HCT116 (cell line): Measurements from ENCODE around the gene NAPA. TPM values are rescaled to one million over a fixed set of nuclear protein-coding genes. Genes with fewer than 3 reads are reported as not detected.

Experiments used
- ATAC-seq: fragments of 200-7000 bp; cut with Tn5 transposase; 2 replicates; pipeline ENCODE4 v1.9.1; 2020; ENCODE audit warnings: mild to moderate bottlenecking, moderate library complexity
- BruUV-seq: library from RNA; stranded (reverse); fragments of 400-500 nt; replicated peaks from 2 replicates; lab custom pipeline; 2021; lab: Mats Ljungman, UMichigan
- CTCF ChIA-PET: fragments of 300-600 bp; sonication (Branson Sonifier 250); formaldehyde crosslinking; loops from one replicate; lab custom pipeline; 2021; ENCODE audit warnings: antibody characterized with exemption; lab: Charles Lee
- POLR2A ChIA-PET: fragments of 300-600, 350-600 bp; sonication (Branson Sonifier 250); formaldehyde crosslinking; loops from one replicate; lab custom pipeline; 2021; ENCODE audit warnings: antibody characterized with exemption; lab: Charles Lee
- RAD21 ChIA-PET, 2 experiments: fragments of 300-600 bp; sonication (Branson Sonifier 250); formaldehyde crosslinking; loops; one replicate each; lab custom pipeline; 2023; ENCODE audit warnings: low total read pairs in 2 of 2; ENCODE audit not compliant: uncharacterized antibody in 2 of 2, unreplicated experiment in 2 of 2, low non-redundant PET in 1 of 2; lab: Charles Lee
- DNase-seq: peaks from one replicate; pipeline ENCODE4 v3.0.0-alpha.2; 2010; ENCODE audit warnings: low read depth, low spot score
- H2AFZ ChIP-seq: fragments of 200-600 bp; shearing (Covaris generic), sonication (generic); 2 replicates; pipeline ENCODE4 v1.6.1; 2017; ENCODE audit warnings: low read depth, mixed run types, mixed read lengths, antibody characterized with exemption, low read length; ENCODE audit not compliant: poor library complexity, severe bottlenecking
- H3K27ac ChIP-seq: 2 replicates; pipeline ENCODE4 v1.5.1; 2012; ENCODE audit warnings: low read depth, low read length
- H3K27me3 ChIP-seq: fragments of 200-600 bp; sonication (generic); 2 replicates; pipeline ENCODE4 v1.6.1; 2016; ENCODE audit warnings: mixed run types, low read length, mixed read lengths; ENCODE audit not compliant: insufficient read depth
- H3K36me3 ChIP-seq, 2 experiments: fragments of 200-500 bp in 1 of 2; fragments of 200-600 bp in 1 of 2; sonication (Bioruptor generic) in 1 of 2; sonication (generic) in 1 of 2; 2 replicates each; pipeline versions ENCODE4 v1.5.1 to v1.6.1; 2014 to 2016; ENCODE audit warnings: low read length in 2 of 2, inconsistent platforms in 1 of 2, mixed read lengths in 1 of 2, mixed run types in 1 of 2; ENCODE audit not compliant: insufficient read depth in 2 of 2, control insufficient read depth in 1 of 2
- H3K4me1 ChIP-seq, 2 experiments: fragments of 200-600 bp in 1 of 2; sonication (generic) in 1 of 2; 2 replicates each; pipeline versions ENCODE4 v1.5.1 to v1.6.1; 2012 to 2017; ENCODE audit warnings: low read length in 2 of 2, inconsistent platforms in 1 of 2, mild to moderate bottlenecking in 1 of 2, mixed read lengths in 1 of 2, mixed run types in 1 of 2, moderate library complexity in 1 of 2; ENCODE audit not compliant: insufficient read depth in 2 of 2, control insufficient read depth in 1 of 2
- H3K4me2 ChIP-seq: fragments of 200-600 bp; sonication (generic); 2 replicates; pipeline ENCODE4 v1.6.1; 2017; ENCODE audit warnings: mixed run types, low read length, mixed read lengths
- H3K4me3 ChIP-seq, 2 experiments: fragments of 200-600 bp in 1 of 2; sonication (generic) in 1 of 2; replicated peaks in 1 of 2; 2 replicates each; pipeline ENCODE4 v1.5.1; 2011 to 2016; ENCODE audit warnings: low read length in 2 of 2, control low read depth in 1 of 2, low read depth in 1 of 2, mild to moderate bottlenecking in 1 of 2, mixed read lengths in 1 of 2, mixed run types in 1 of 2
- H3K79me2 ChIP-seq: fragments of 200-600 bp; sonication (generic); 2 replicates; pipeline ENCODE4 v1.6.1; 2017; ENCODE audit warnings: mild to moderate bottlenecking, mixed run types, low read length, moderate library complexity, mixed read lengths; ENCODE audit not compliant: insufficient read depth
- H3K9ac ChIP-seq: fragments of 200-600 bp; sonication (generic); 2 replicates; pipeline ENCODE4 v1.6.1; 2016; ENCODE audit warnings: low read length, mixed read lengths
- H3K9me2 ChIP-seq: fragments of 200-600 bp; sonication (generic), shearing (Covaris generic); 2 replicates; pipeline ENCODE4 v1.6.1; 2017; ENCODE audit warnings: mixed run types, mild to moderate bottlenecking, moderate library complexity; ENCODE audit not compliant: insufficient read depth
- H3K9me3 ChIP-seq, 2 experiments: fragments of 200-500 bp in 1 of 2; fragments of 200-600 bp in 1 of 2; sonication (Bioruptor generic) in 1 of 2; sonication (generic) in 1 of 2; 2 replicates each; pipeline ENCODE4 v1.6.1; 2014 to 2017; ENCODE audit warnings: low read length in 2 of 2, mixed read lengths in 2 of 2, inconsistent platforms in 1 of 2, low read depth in 1 of 2, mild to moderate bottlenecking in 1 of 2, mixed run types in 1 of 2, moderate library complexity in 1 of 2; ENCODE audit not compliant: control insufficient read depth in 1 of 2, insufficient read depth in 1 of 2
- H4K20me1 ChIP-seq: fragments of 200-600 bp; sonication (generic), shearing (Covaris generic); 2 replicates; pipeline ENCODE4 v1.6.1; 2017; ENCODE audit warnings: mixed run types, mild to moderate bottlenecking, moderate library complexity; ENCODE audit not compliant: insufficient read depth
- CEBPB ChIP-seq: IDR thresholded peaks from 2 replicates; pipeline ENCODE4 v1.6.1; 2012; ENCODE audit warnings: low read depth
- FOSL1 ChIP-seq: IDR thresholded peaks from 2 replicates; pipeline ENCODE4 v1.6.1; 2012; ENCODE audit warnings: low read depth
- JUND ChIP-seq: IDR thresholded peaks from 2 replicates; pipeline ENCODE4 v1.6.1; 2012
- POLR2A ChIP-seq: IDR thresholded peaks from 2 replicates; pipeline ENCODE4 v1.7.0; 2011; ENCODE audit warnings: borderline replicate concordance; ENCODE audit not compliant: insufficient read depth, insufficient read length; ENCODE audit errors: extremely low read depth
- RAD21 ChIP-seq: IDR thresholded peaks from 2 replicates; pipeline ENCODE4 v1.6.1; 2012; ENCODE audit warnings: low read depth, mild to moderate bottlenecking
- SIN3A ChIP-seq: IDR thresholded peaks from 2 replicates; pipeline ENCODE4 v1.6.1; 2012; ENCODE audit warnings: low read depth
- TCF7L2 ChIP-seq: IDR thresholded peaks from 2 replicates; pipeline ENCODE4 v1.7.0; 2011; ENCODE audit warnings: borderline replicate concordance, inconsistent platforms; ENCODE audit not compliant: insufficient read depth, insufficient read length; ENCODE audit errors: extremely low read depth
- ZBTB33 ChIP-seq: IDR thresholded peaks from 2 replicates; pipeline ENCODE4 v1.6.1; 2011; ENCODE audit warnings: mild to moderate bottlenecking, low read length, moderate library complexity; ENCODE audit not compliant: insufficient replicate concordance; ENCODE audit errors: extremely low read depth
- ZFX ChIP-seq: fragments of 450-650 bp; IDR thresholded peaks from 2 replicates; pipeline ENCODE4 v1.6.1; 2017
- intact Hi-C: fragments of 100-400 bp; cut with micrococcal nuclease; formaldehyde crosslinking; loops from 2 replicates; pipeline ENCODE4 v1.10.0; 2022
- total RNA-seq: library from RNA; stranded (reverse); gene quantifications from one replicate; pipeline ENCODE4 v1.2.1, GENCODE V29; 2021; ENCODE audit not compliant: unreplicated experiment
- TF ChIP-seq, protein P1 (sequence below), 3 experiments: fragments of 200-600 bp in 1 of 3; sonication (generic) in 1 of 3; IDR thresholded peaks in 2 of 3; conservative IDR thresholded peaks in 1 of 3; 2 replicates each; pipeline ENCODE4 v1.5.1; 2012 to 2017; ENCODE audit warnings: low read depth in 2 of 3, low read length in 2 of 3, antibody characterized with exemption in 1 of 3, borderline replicate concordance in 1 of 3, control low read depth in 1 of 3, mild to moderate bottlenecking in 1 of 3, mixed read lengths in 1 of 3, mixed run types in 1 of 3, moderate library complexity in 1 of 3; ENCODE audit not compliant: insufficient read depth in 1 of 3
- TF ChIP-seq, protein P2 (sequence below): IDR thresholded peaks from 2 replicates; pipeline ENCODE4 v1.6.1; 2012

Gene NAPA
- total RNA-seq, 1 experiment from 2014 or later: 58.8 TPM

GRCh38 chr19:47493378-47494210, 21.3 kb downstream of the NAPA start (continued):
- TF ChIP-seq, protein P1, sequence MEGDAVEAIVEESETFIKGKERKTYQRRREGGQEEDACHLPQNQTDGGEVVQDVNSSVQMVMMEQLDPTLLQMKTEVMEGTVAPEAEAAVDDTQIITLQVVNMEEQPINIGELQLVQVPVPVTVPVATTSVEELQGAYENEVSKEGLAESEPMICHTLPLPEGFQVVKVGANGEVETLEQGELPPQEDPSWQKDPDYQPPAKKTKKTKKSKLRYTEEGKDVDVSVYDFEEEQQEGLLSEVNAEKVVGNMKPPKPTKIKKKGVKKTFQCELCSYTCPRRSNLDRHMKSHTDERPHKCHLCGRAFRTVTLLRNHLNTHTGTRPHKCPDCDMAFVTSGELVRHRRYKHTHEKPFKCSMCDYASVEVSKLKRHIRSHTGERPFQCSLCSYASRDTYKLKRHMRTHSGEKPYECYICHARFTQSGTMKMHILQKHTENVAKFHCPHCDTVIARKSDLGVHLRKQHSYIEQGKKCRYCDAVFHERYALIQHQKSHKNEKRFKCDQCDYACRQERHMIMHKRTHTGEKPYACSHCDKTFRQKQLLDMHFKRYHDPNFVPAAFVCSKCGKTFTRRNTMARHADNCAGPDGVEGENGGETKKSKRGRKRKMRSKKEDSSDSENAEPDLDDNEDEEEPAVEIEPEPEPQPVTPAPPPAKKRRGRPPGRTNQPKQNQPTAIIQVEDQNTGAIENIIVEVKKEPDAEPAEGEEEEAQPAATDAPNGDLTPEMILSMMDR (IDR thresholded peaks at IDR 0.05 in 2 of 3, conservative IDR thresholded peaks at IDR 0.05 in 1 of 3; ENCODE audit: borderline replicate concordance in 1 of 3, insufficient read depth in 1 of 3, low read depth in 2 of 3, low read length in 2 of 3): no peak
- TF ChIP-seq POLR2A (no peak), CEBPB (no peak), SIN3A (no peak), JUND (no peak), RAD21 (no peak), FOSL1 (no peak)
- TF ChIP-seq, protein P2, sequence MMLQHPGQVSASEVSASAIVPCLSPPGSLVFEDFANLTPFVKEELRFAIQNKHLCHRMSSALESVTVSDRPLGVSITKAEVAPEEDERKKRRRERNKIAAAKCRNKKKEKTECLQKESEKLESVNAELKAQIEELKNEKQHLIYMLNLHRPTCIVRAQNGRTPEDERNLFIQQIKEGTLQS: no peak

- no peak overlapping the region for H3K4me3 ChIP-seq
- TF ChIP-seq CEBPB (no peak), ZBTB33 (no peak), SIN3A (no peak), TCF7L2 (no peak), RAD21 (no peak), ZFX (no peak)
- H3K9ac ChIP-seq: no peak overlapping the region
- DNase-seq (no peak), ATAC-seq (no peak)
- ChIA-PET RAD21 (no interaction called here), CTCF (interaction anchor here (0.7 kb wide), 1 partner anchor 254 kb away, joined by 3 read pairs; no protein-coding TSS in a partner anchor), POLR2A (no interaction called here)
- no peak overlapping the region for H3K4me2 ChIP-seq
- no peak overlapping the region for H2AFZ ChIP-seq
- H3K9me3 ChIP-seq: no peaks in the 10 kb centered on the region
- H4K20me1 ChIP-seq: no peaks in the 10 kb centered on the region
- H3K27me3 ChIP-seq: no peaks in the 10 kb centered on the region
- intact Hi-C loops: no loop called here
- H3K4me1 ChIP-seq: 0 out of 4 replicates have a peak, but pooled peaks cover 0 to 5% of the 10 kb centered on the region in 2 experiments
- H3K27ac ChIP-seq: no peak overlapping the region
- H3K9me2 ChIP-seq: no peaks in the 10 kb centered on the region
- H3K36me3 ChIP-seq: peaks cover 2 to 5% of the 10 kb centered on the region in 2 experiments; a peak in 1 of 4 replicates
- no TSS peak for BruUV-seq
- no peaks in the 10 kb centered on the region for H3K79me2 ChIP-seq
Measured at GRCh38 chr19:47492571-47493377, 22.1 kb downstream of the NAPA start.
